Measurements from ENCODE around the gene TSPEAR.

The TSPEAR gene

DNA sequence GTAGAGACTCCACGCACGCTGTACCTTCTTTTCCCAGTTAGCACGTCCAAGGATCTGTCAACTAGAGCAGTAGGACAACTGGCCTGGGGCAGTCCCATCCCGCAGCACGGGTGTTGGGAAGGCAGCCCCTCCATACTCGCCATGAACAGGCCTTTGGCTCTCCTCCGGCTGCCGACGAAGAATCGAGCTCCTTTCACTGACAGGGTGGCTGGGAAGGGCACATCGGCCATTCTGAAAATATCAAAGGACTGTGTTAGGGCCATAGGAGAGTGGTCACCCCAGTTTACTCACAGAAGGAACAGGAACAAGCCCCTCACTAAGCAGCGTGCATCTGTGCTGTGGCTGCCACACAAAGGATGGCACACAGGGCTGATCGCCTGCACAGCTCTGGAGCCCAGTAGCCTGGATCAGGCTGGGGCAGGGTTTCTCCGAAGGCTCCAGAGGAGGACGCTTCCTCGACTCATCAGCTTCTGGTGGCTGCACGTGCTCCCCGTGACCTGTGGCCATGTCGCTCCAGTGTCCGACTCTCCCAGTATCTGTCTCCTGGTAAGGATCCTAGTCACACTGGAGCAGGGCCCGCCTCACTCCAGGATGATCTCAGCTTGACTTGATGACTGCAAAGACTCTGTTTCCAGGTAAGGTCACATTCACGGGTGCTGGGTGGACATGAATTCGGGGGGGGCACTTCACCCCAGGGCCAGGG, 180.3 kb downstream of the TSPEAR start:
- TF ChIP-seq CTCF (IDR thresholded peaks at IDR 0.05; ENCODE audit: low read depth, low read length) = no peak
- peaks cover 4% of the 10 kb centered on the region; the same call in 1 of the 2 replicates for H3K27me3 ChIP-seq
- H3K36me3 ChIP-seq = no peaks in the 10 kb centered on the region
- H3K4me1 ChIP-seq = no peaks in the 10 kb centered on the region
- no peak overlapping the region for H3K4me3 ChIP-seq (ENCODE audit: low read depth, low read length)
- DNase-seq = peak; percentile 3
- H3K9me3 ChIP-seq = no peaks in the 10 kb centered on the region

DNA sequence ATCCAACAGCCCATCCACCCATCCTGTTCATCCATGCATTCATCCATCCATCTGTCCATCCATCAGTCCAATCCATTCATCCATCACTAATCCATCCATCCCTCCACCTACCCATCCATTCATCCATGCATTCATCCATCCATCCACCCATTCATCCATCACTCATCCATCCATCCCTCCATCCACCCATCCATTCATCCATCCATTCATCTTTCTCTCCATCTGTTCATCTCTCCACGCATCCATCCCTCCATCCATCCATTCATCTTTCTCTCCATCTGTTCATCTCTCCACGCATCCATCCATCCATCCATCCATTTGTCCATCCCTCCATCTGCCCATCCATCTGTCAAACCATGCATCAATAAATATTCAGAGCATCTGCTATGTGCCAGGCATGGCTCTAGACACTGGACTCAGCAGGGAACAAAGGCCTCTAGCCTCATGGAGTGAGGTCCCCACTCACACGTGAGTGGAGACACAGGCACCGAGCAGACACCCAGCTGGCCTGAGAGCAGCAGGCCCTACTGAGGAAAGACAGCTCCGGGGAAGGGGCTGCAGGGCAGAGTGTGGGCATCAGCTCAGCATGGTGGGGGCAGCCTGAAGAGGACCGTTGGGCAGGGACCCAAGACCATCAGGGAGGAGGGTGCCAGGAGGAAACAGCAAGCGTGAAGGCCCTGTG, 181.0 kb downstream of the TSPEAR start:
- H3K4me1 ChIP-seq = no peaks in the 10 kb centered on the region
- H3K4me3 ChIP-seq (ENCODE audit: low read depth, low read length) = no peak overlapping the region
- H3K27me3 ChIP-seq = peaks cover 4% of the 10 kb centered on the region; the same call in 1 of the 2 replicates
- H3K36me3 ChIP-seq = no peaks in the 10 kb centered on the region
- no peak for TF ChIP-seq CTCF (IDR thresholded peaks at IDR 0.05; ENCODE audit: low read depth, low read length)
- H3K9me3 ChIP-seq = no peaks in the 10 kb centered on the region
- DNase-seq = no peak

DNA sequence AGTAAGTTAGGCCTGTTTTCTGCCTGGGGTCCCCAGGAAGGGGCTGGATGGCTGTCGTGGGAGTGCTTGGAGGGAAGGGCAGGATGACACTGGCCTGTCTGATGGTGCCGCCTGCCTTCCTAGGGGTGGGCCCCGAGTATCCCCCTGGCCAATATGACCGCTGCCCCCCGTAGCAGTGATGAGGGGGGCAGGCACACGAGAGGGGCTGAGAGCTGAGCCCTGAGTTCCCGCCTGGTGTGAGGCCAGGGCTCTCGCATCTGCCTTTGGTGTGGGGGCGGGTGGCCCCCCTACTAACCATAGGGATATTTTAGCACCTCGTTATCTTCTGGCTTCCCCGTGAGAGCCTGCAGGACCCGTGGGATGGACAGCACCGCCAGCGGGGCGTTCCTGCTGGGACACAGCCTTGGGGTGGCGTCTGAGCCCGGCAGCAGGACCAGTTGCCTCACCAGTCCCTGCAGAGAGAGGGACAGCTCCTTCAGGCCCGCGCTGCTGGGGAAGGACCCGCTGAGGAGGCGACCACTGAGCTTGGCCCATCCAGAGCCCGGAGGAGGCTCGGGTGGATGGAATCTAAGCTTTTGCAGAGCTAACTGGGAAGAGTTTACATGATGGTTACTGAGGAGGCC, 181.8 kb downstream of the TSPEAR start:
- DNase-seq = no peak
- Histone ChIP-seq H3K9me3 (peaks cover under 1% of the 10 kb centered on the region; the same call in 1 of the 2 replicates), H3K4me1 (no peaks in the 10 kb centered on the region), H3K4me3 (ENCODE audit: low read depth, low read length) (no peak overlapping the region), H3K27me3 (peaks cover 4% of the 10 kb centered on the region; the same call in 1 of the 2 replicates), H3K36me3 (no peaks in the 10 kb centered on the region)
- TF ChIP-seq CTCF (IDR thresholded peaks at IDR 0.05; ENCODE audit: low read depth, low read length) = no peak

GRCh38 chr21:44529011-44529421, 182.4 kb downstream of the TSPEAR start:
- peaks cover 4% of the 10 kb centered on the region; the same call in 1 of the 2 replicates for H3K9me3 ChIP-seq
- peaks cover 4% of the 10 kb centered on the region; the same call in 1 of the 2 replicates for H3K27me3 ChIP-seq
- H3K36me3 ChIP-seq = no peaks in the 10 kb centered on the region
- DNase-seq = no peak
- no peak overlapping the region for H3K4me3 ChIP-seq (ENCODE audit: low read depth, low read length)
- H3K4me1 ChIP-seq = no peaks in the 10 kb centered on the region
- TF ChIP-seq CTCF (IDR thresholded peaks at IDR 0.05; ENCODE audit: low read depth, low read length) = no peak

DNA sequence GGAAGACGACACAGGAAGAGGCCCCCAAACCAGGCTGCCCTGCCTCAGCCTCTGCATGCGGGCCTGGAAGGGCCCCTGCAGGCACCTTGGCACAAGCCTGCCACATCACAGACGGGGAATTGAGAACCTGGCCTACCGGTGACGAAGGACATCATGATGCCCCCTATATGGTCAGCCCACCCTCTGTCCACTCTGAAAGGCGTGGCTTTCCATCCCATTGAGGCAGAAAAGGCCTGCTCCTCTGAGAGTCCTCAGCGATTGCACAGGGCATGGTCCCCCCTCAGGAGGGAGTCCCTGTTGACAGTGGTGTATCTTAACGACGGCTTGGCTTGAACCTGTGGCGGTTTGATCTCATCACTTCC, 182.8 kb downstream of the TSPEAR start:
- no peak for DNase-seq
- Histone ChIP-seq H3K9me3 (peaks cover 4% of the 10 kb centered on the region; the same call in 1 of the 2 replicates), H3K4me3 (ENCODE audit: low read depth, low read length) (no peak overlapping the region), H3K4me1 (no peaks in the 10 kb centered on the region), H3K27me3 (peaks cover 4% of the 10 kb centered on the region; the same call in 1 of the 2 replicates), H3K36me3 (no peaks in the 10 kb centered on the region)
- TF ChIP-seq CTCF (IDR thresholded peaks at IDR 0.05; ENCODE audit: low read depth, low read length) = no peak
